ENCODE results near the gene OR2L13.
"Not testable (repeated sequence)": the region's sequence is repeated elsewhere in the genome, so short reads cannot be mapped to it uniquely, and the experiment has no call there.

Gene OR2L13, protein sequence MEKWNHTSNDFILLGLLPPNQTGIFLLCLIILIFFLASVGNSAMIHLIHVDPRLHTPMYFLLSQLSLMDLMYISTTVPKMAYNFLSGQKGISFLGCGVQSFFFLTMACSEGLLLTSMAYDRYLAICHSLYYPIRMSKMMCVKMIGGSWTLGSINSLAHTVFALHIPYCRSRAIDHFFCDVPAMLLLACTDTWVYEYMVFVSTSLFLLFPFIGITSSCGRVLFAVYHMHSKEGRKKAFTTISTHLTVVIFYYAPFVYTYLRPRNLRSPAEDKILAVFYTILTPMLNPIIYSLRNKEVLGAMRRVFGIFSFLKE

GRCh38 chr1:248094884-248095283 is at the start of gene OR2L13:
OR2L13 (plus strand) TSS chr1:248095184; CDS start chr1:248099376, 4,192 bp downstream.
- no peak for DNase-seq (ENCODE audit: low read depth in 3 of 3)

DNA sequence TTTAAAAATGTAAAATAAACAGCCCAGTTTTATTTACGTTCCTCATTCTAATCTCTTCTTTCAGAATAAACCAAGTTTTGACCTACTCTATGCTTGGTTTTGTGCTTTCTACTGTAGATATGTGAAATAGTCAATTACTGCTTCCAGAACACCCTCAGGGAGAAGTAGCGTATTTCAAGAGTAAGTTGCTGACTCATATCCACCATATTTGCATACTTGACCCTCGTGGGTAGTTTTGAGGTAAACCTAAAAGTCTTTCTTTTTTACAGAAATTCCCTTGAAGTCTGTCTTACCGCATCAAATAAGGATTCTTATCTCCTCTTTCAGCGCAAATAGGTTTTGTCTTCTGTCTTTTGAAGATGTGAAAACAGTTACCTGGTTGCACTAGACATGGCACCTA is 49.8 kb upstream of the OR2L13 start:
- no peak for DNase-seq (ENCODE audit: low read depth in 3 of 3)

DNA sequence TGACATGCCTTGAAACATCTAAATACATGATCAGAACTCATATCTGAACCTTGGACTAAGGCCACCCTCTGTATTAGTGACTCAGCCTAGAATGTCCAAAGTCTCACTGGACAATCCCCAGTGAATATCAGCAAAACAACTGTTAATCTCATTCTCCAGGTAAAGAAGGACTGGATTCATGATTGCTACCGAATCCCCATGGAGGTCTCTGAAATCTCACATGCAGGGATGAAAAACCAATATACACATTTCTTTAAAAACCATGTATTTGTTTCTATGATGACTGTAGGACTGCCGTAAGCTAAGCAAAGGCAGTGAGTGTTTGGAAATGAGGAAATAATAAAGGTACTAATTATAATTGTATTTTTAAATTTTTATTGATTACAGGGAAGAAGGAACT is 48.4 kb upstream of the OR2L13 start, which contains the start of gene OR2L3:
TSS of gene OR2L3 (plus strand) at position 301 of the 400 bp plus-strand sequence. CDS start 13,846 bp downstream, outside the sequence.
- DNase-seq (ENCODE audit: low read depth in 3 of 3): no peak

DNA sequence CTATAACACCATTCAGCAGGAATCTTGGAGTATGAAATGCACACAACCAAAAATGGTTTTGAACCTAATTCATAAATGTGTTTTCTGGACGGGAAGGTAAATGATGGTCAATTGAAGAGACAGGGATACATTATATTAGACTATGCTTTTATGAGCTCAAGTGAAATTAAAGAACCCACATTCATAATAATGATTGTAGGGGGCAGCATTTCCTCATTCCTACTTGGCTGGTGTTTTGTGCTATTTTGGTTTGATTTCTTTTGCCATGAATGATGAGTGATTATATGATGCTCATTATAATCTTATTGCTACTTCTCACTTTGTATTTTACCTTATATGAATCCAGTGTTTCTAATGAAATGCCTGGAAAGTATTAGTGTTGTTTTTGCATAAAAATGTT is 48.0 kb upstream of the OR2L13 start:
- DNase-seq (ENCODE audit: low read depth in 3 of 3): no peak

GRCh38 chr1:248054671-248055070 is 40.3 kb upstream of the OR2L13 start:
- DNase-seq (ENCODE audit: low read depth in 3 of 3): no peak

DNA sequence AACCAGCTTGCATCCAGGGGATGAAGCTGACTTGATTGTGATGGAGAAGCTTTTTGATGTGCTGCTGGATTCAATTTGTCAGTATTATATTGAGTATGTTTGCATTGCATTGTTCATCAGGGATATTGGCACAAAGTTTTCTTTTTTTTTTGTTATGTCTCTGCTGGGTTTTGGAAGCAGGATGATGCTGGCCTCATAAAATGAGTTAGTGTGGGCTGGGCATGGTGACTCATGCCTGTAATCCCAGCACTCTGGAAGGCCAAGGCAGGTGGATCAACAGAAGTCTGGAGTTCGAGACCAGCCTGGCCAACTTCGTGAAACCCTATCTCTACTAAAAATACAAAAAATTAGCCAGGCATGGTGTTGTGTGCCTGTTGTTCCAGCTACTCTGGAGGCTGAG is 39.7 kb upstream of the OR2L13 start:
- DNase-seq (ENCODE audit: low read depth in 3 of 3): no peak

- no peak for DNase-seq (ENCODE audit: low read depth in 3 of 3)
Observed at GRCh38 chr1:248065071-248065470, 29.9 kb upstream of the OR2L13 start.

GRCh38 chr1:248065604-248066003 is 29.4 kb upstream of the OR2L13 start:
- DNase-seq (ENCODE audit: low read depth in 3 of 3): no peak

DNA sequence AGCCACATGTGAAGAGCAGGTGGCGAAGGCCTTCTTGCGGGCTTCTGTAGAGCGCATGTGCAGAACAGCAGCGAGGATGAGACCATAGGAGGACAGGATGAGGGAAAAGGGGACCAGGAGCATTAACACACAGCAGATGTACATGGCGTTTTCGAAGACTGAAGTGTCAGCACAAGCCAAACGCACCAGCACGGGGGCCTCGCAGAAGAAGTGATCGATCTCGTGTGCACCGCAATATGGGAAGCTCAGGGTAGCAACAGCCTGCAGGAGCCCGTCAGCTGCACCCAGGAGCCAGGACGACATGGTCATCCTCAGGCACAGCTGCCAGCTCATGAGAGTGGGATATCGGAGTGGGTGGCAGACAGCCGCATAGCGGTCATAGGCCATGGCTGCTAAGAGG is 11.1 kb upstream of the OR2L13 start:
- not testable (repeated sequence) for DNase-seq (ENCODE audit: low read depth in 3 of 3)

DNA sequence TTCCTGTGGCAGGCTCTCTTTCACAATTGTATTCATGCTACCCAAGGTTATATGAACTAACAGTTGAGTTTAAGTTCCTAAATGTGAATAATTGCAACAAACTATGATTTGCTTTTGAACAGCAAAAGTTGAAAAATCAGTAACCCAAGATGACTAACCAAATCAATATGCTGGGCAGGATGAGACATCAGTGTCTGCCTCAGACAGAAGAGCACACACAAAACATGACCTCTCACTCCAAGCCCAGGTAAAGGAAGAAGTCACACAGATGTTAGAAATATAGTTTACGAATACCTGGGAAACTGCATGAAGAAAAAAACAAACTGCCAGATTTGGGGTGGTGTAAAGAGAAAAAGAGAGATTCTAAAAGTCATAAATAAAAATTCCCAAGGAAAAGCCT is 3.5 kb downstream of the OR2L13 start:
- DNase-seq (ENCODE audit: low read depth in 3 of 3): no peak

- DNase-seq (ENCODE audit: low read depth in 3 of 3): no peak
Observed at GRCh38 chr1:248102847-248103246, 7.9 kb downstream of the OR2L13 start.

DNA sequence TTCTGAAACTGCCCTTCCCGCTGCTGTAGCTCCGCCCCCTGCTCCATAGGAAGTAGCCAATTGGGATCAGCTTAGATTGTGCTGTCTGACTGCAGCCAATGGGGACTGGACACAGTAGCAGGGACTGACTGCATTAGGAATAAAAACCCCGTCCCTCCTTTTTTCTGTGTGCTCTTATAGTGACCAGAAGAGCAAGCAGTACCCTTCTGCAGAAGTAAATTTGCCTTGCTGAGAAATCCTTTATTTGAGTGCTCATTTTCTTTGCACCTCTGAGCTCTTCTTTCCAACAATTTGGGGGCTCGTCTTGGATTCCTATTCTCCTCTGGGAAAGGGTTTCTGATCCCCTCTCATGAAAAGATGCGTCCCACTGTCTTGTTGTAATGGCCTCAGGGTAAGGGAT is 16.2 kb downstream of the OR2L13 start:
- no peak for DNase-seq (ENCODE audit: low read depth in 3 of 3)

GRCh38 chr1:248114890-248115289 is 19.9 kb downstream of the OR2L13 start:
- no peak for DNase-seq (ENCODE audit: low read depth in 3 of 3)

DNA sequence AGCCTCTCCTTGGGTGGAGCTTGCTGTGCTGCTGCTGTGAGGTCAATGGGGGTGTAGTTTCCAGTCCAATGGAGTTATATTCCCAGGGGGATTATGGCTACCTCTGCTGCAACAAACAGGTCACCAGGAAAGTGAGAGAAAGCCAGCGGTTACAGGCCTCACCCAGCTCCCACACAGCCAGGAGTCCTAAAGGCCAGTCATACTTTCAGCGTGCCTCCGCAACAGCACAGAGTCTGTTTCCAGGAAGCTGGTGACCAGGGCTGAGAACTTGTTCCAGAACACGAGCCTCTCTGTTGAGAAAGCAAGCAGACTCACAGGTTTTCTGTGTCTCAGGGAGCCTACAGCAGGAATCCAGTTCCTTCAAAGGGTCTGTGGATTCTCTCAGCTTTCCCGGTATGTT is 32.7 kb downstream of the OR2L13 start:
- DNase-seq (ENCODE audit: low read depth in 3 of 3): no peak

DNA sequence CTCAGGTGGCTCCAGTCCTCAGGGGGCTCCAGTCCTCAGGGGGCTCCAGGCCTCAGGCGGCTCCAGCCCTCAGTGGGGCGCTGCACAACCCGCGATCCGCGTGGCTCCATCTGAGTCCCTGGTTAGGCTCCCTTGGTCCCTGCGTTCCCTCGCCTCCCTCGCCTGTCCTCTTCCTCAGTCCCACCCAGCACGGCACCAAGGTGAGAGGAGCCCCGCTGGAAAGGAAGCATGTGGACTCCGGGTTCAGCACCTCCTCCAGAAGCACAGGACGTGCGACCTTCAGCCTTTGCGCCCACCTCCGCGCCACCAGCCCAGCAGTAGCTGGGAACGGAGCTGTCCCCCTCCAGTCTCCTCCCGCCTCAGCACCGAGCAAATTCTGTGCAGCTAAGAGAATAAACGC is 41.8 kb downstream of the OR2L13 start:
- no peak for DNase-seq (ENCODE audit: low read depth in 3 of 3)

GRCh38 chr1:248140846-248141245 is 45.9 kb downstream of the OR2L13 start:
- no peak for DNase-seq (ENCODE audit: low read depth in 3 of 3)

DNA sequence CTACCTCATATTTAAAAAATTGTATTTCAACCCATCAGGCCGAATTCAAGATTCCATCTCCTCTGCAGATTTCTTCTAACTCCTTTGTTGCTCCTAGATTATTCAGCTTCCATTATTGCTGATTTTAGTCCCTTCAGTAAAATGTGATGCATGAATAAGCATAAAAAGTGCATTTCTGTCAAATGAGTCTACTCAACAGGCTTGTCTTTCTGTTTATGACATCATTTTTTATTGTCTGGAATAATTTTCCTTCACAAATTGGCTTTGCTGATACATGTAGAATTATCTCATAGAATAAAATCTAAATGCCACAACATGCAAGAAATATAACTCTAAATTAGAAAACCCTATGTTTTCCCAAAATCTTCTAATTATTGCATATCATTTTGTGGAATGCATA is 48.3 kb downstream of the OR2L13 start:
- no peak for DNase-seq (ENCODE audit: low read depth in 3 of 3)

DNA sequence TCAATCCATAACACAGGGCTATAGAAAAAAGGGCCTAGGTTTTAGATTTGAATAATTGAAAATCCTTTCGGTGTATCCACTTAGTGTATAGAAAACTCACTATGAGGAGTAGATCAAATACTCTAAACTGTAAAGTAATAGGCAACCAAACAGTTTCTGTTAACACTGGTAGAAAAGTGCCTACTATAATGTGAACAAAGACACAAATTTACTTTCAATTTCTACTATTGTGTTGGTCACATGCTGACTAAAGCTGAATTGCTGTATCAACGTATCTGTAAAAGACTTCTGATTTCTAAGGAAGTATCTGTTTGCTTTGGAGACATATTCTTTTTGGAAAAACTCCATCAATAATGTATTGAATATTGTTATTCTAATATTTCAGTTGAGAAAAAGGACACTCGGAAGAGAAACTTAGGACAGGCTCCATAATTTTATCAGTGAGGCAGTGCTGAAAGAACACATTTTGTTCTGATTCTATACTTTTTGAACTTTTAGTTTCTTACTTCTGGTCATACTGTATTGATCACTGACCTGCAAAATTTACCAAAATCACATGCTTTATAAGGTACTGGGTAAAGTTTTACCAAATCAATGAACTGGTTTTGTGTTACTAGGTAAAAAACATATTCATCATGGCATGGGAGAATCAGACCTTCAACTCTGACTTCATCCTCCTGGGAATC is 49.7 kb downstream of the OR2L13 start, which contains the start of gene OR2M5:
TSS of gene OR2M5 (plus strand) at position 636 of the 686 bp plus-strand sequence. CDS start at position 636, 0 bp downstream.
- no peak for DNase-seq (ENCODE audit: low read depth in 3 of 3)

Data from stimulated activated CD4-positive, alpha-beta T cell treated with anti-CD3 and anti-CD28 coated beads, TNF-alpha, amount 100 ng/mL, for 48 hours (primary cell).